Adrenal gland (tissue), 5 donors: ENCODE measurements around the gene RALGPS1.

ENCODE experiments used
- CTCF ChIP-seq, 6 experiments: fragments of 450-650 bp in 4 of 6; fragments of 200-600 bp in 2 of 6; sonication (generic) in 1 of 6; IDR thresholded peaks; 1 replicate in 5 of 6; 2 replicates in 1 of 6; pipeline versions ENCODE4 v1.5.1 to v1.8.0; 2016 to 2021; ENCODE audit warnings: antibody characterized with exemption in 6 of 6, mild to moderate bottlenecking in 2 of 6, moderate library complexity in 1 of 6
- POLR2A ChIP-seq, 2 donors: fragments of 450-650 bp; IDR thresholded peaks; one replicate each; pipeline ENCODE4 v1.6.1; 2017; ENCODE audit warnings: antibody characterized with exemption in 2 of 2, mild to moderate bottlenecking in 2 of 2, moderate library complexity in 1 of 2
- donor health status: DM: no; HTN: no; CAD: no.

- no peak for TF ChIP-seq CTCF (IDR thresholded peaks at IDR 0.05)
- TF ChIP-seq POLR2A (IDR thresholded peaks at IDR 0.05), result no peak
These were observed 285.7 kb downstream of the RALGPS1 start for GRCh38 chr9:127200106-127200862.
